Peyer's patch (tissue), 4 donors: ENCODE results near the gene PLEKHG1. TPM values are rescaled to one million over a fixed set of nuclear protein-coding genes. Genes with fewer than 3 reads are reported as not detected.

Source experiments
- DNase-seq, 3 donors: peaks; one replicate each; pipeline ENCODE4 v3.0.0-alpha.2; 2017 to 2019
- H3K27ac ChIP-seq, 4 donors: fragments of 200-600 bp; sonication (generic); one replicate each; pipeline ENCODE4 v1.5.1; 2016 to 2019
- H3K27me3 ChIP-seq, 2 donors: fragments of 200-600 bp; sonication (generic); one replicate each; pipeline ENCODE4 v1.5.1; 2019
- H3K36me3 ChIP-seq, 3 donors: fragments of 200-600 bp; sonication (generic); one replicate each; pipeline ENCODE4 v1.5.1; 2016 to 2019
- H3K4me1 ChIP-seq, 4 donors: fragments of 200-600 bp; sonication (generic); one replicate each; pipeline ENCODE4 v1.5.1; 2016 to 2019
- H3K4me3 ChIP-seq, 4 donors: fragments of 200-600 bp; sonication (generic); 1 replicate in 3 of 4; 2 replicates in 1 of 4; pipeline ENCODE4 v1.5.1; 2016 to 2019; ENCODE audit warnings: mild to moderate bottlenecking in 1 of 4
- H3K9me3 ChIP-seq, 4 donors: fragments of 200-600 bp; sonication (generic); one replicate each; pipeline ENCODE4 v1.5.1; 2016 to 2019; ENCODE audit warnings: mild to moderate bottlenecking in 1 of 4
- CTCF ChIP-seq, 6 experiments: fragments of 450-650 bp in 4 of 6; fragments of 200-600 bp in 2 of 6; sonication (generic) in 1 of 6; IDR thresholded peaks; one replicate each; pipeline ENCODE4 v1.5.1; 2017 to 2019; ENCODE audit warnings: antibody characterized with exemption in 6 of 6, mild to moderate bottlenecking in 3 of 6, moderate library complexity in 1 of 6
- POLR2A ChIP-seq, 2 donors: fragments of 450-650 bp; IDR thresholded peaks; one replicate each; pipeline ENCODE4 v1.5.1; 2017; ENCODE audit warnings: antibody characterized with exemption in 2 of 2, mild to moderate bottlenecking in 2 of 2, moderate library complexity in 2 of 2
- total RNA-seq, 4 donors: library from RNA; depleted of rRNA; stranded (reverse); fragments of >200 nt; gene quantifications; one replicate each; pipeline ENCODE4 v1.1.0, GENCODE V29; 2016

Gene PLEKHG1
- total RNA-seq, 4 donors from 2014 or later = 52.2 to 281 (median 64.6) TPM

- no peak for TF ChIP-seq POLR2A (IDR thresholded peaks at IDR 0.05)
- TF ChIP-seq CTCF (IDR thresholded peaks at IDR 0.05) = no peak
- no peak overlapping the region for H3K27ac ChIP-seq
- H3K36me3 ChIP-seq = no peaks in the 10 kb centered on the region
- no peak overlapping the region for H3K4me3 ChIP-seq
- no peak for DNase-seq
- no peaks in the 10 kb centered on the region for H3K9me3 ChIP-seq
- no peaks in the 10 kb centered on the region for H3K27me3 ChIP-seq
- no peaks in the 10 kb centered on the region for H3K4me1 ChIP-seq
These were observed 15.6 kb upstream of the PLEKHG1 start for GRCh38 chr6:150584065-150584464.

DNA sequence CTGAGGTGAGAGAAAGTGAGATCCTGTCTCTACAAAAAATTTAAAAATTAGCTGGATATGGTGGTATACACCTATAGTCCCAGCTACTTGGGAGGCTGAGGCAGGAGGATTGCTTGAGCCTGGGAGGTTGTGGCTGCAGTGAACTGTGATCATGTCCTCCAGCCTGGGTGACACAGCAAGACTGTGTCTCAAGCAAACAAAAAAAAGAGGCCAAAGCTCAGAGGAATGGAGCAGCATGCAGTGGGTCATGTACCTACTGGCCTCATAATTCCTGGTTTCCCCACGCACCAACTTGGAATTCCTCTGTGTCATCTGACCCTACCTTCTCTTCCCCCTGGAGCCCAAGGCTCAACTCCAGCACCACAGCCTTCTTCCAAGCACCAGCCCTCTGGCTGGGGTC lies 15.1 kb upstream of the PLEKHG1 start:
- H3K4me3 ChIP-seq = no peak overlapping the region
- no peaks in the 10 kb centered on the region for H3K27me3 ChIP-seq
- TF ChIP-seq CTCF (IDR thresholded peaks at IDR 0.05) (no peak), POLR2A (IDR thresholded peaks at IDR 0.05) (no peak)
- no peak overlapping the region for H3K27ac ChIP-seq
- DNase-seq = no peak
- H3K36me3 ChIP-seq = no peaks in the 10 kb centered on the region
- H3K9me3 ChIP-seq = no peaks in the 10 kb centered on the region
- no peaks in the 10 kb centered on the region for H3K4me1 ChIP-seq

GRCh38 chr6:150586850-150587359 lies 12.8 kb upstream of the PLEKHG1 start:
- Histone ChIP-seq H3K4me3 (no peak overlapping the region), H3K27ac (no peak overlapping the region), H3K36me3 (no peaks in the 10 kb centered on the region), H3K4me1 (peaks cover 0 to 1% (median 0%) of the 10 kb centered on the region in 4 donors), H3K27me3 (no peaks in the 10 kb centered on the region), H3K9me3 (no peaks in the 10 kb centered on the region)
- DNase-seq = no peak
- TF ChIP-seq CTCF (IDR thresholded peaks at IDR 0.05) = no peak
- no peak for TF ChIP-seq POLR2A (IDR thresholded peaks at IDR 0.05)

- Histone ChIP-seq H3K36me3 (no peaks in the 10 kb centered on the region), H3K27ac (no peak overlapping the region), H3K27me3 (no peaks in the 10 kb centered on the region), H3K9me3 (no peaks in the 10 kb centered on the region), H3K4me1 (peaks cover 0 to 9% (median 0%) of the 10 kb centered on the region in 4 donors), H3K4me3 (no peak overlapping the region)
- DNase-seq = no peak
- TF ChIP-seq POLR2A (IDR thresholded peaks at IDR 0.05) (no peak), CTCF (IDR thresholded peaks at IDR 0.05) (no peak)
These were observed 12.0 kb upstream of the PLEKHG1 start for GRCh38 chr6:150587637-150588036.

DNA sequence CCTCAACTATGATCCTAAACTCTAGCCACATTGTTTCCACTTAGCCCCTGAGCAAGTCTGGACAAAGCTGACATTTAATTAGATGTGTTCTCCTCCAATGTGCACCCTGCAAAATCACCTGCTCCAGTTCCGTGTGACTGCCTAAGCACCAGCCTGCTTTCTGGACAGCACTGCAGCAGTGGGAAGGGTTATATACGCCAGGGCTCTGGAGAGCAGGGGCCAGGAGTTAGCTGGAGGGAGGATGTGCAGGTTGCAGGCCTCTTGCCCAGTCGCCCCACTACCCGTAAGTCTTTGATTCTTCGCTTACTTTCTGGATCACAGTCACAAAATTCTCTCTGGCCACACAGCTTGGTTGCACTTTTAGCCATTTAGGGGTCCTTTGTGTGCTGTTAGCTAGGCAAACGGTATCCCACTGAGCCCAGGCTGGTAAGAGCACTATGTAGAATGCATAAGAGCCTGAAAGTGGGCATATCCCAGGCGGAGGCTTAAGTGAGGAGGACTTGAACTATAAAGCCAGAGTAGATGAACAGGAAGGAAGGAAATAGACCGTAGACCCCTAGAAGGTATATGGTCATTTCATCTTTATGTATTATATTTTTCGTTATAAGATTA lies 10.7 kb upstream of the PLEKHG1 start:
- H3K4me1 ChIP-seq = peaks cover 0 to 10% (median 0%) of the 10 kb centered on the region in 4 donors
- TF ChIP-seq POLR2A (IDR thresholded peaks at IDR 0.05) (no peak), CTCF (IDR thresholded peaks at IDR 0.05) (no peak)
- no peaks in the 10 kb centered on the region for H3K9me3 ChIP-seq

More for the DNA sequence above, 10.7 kb upstream of the PLEKHG1 start:
- Histone ChIP-seq H3K36me3 (no peaks in the 10 kb centered on the region), H3K27me3 (no peaks in the 10 kb centered on the region), H3K4me3 (no peak overlapping the region), H3K27ac (no peak overlapping the region)
- DNase-seq = no peak
